HepG2 (cell line): Measurements from ENCODE around the gene OSBPL2. TPM values are rescaled to one million over a fixed set of nuclear protein-coding genes. Genes with fewer than 3 reads are reported as not detected.

Source experiments
- ATAC-seq: fragments of 200-7000 bp; cut with Tn5 transposase; 3 replicates; pipeline ENCODE4 v1.9.1; 2020; ENCODE audit warnings: mild to moderate bottlenecking, moderate library complexity
- BruUV-seq: library from RNA; stranded (reverse); fragments of 400-500 nt; replicated peaks from 2 replicates; lab custom pipeline; 2021; lab: Mats Ljungman, UMichigan
- CTCF ChIA-PET: fragments of 300-600 bp; formaldehyde crosslinking; extraction: SDS; loops from one replicate; lab custom pipeline; 2021; ENCODE audit warnings: low total read pairs, inconsistent platforms, low intra/inter-chr PET ratio; lab: Yijun Ruan, JAX
- POLR2A ChIA-PET: fragments of 350-600 bp; sonication (Branson Sonifier 250); formaldehyde crosslinking; loops from one replicate; lab custom pipeline; 2020; ENCODE audit warnings: antibody characterized with exemption, inconsistent platforms; lab: Yijun Ruan, JAX
- DNase-seq: peaks from one replicate; pipeline ENCODE4 v3.0.0-alpha.2; 2015; ENCODE audit warnings: low spot score
- FAIRE-seq: peaks from 3 replicates; lab custom pipeline; 2011; peaks lifted over from hg19 to GRCh38; lab: Jason Lieb, UNC
- H2AFZ ChIP-seq: one replicate; pipeline ENCODE4 v1.6.1; 2011; ENCODE audit warnings: low read length, inconsistent platforms
- H3K27ac ChIP-seq: fragments of 300-600 bp; 3 replicates; pipeline ENCODE4 v1.8.0; 2011; ENCODE audit warnings: mixed run types, mild to moderate bottlenecking, mixed read lengths, low read length, inconsistent platforms; ENCODE audit not compliant: insufficient read depth; ENCODE audit errors: extremely low read length
- H3K27me3 ChIP-seq, 2 experiments: fragments of 200-600 bp in 1 of 2; 2 replicates in 1 of 2; 3 replicates in 1 of 2; pipeline versions ENCODE4 v1.6.0 to v1.8.0; 2011; ENCODE audit warnings: low read length in 2 of 2, mild to moderate bottlenecking in 2 of 2, moderate library complexity in 2 of 2, inconsistent platforms in 1 of 2; ENCODE audit not compliant: insufficient read depth in 2 of 2, control insufficient read depth in 1 of 2
- H3K36me3 ChIP-seq, 2 experiments: fragments of 200-600 bp in 1 of 2; replicated peaks in 1 of 2; 2 replicates in 1 of 2; 3 replicates in 1 of 2; pipeline versions ENCODE4 v1.5.1 to v1.8.0; 2011; ENCODE audit warnings: low read length in 2 of 2, inconsistent platforms in 1 of 2; ENCODE audit not compliant: insufficient read depth in 2 of 2, control insufficient read depth in 1 of 2
- H3K4me1 ChIP-seq: 2 replicates; pipeline ENCODE4 v1.5.1; 2012; ENCODE audit warnings: low read length, inconsistent platforms; ENCODE audit not compliant: insufficient read depth
- H3K4me2 ChIP-seq: 2 replicates; pipeline ENCODE4 v1.6.0; 2011; ENCODE audit warnings: low read depth, low read length, inconsistent platforms
- H3K4me3 ChIP-seq, 3 experiments: fragments of 200-600 bp in 1 of 3; sonication (generic), shearing (Covaris generic) in 1 of 3; replicated peaks in 1 of 3; 2 replicates each; pipeline ENCODE4 v1.5.1; 2011 to 2016; ENCODE audit warnings: low read length in 3 of 3, inconsistent platforms in 2 of 3, low read depth in 2 of 3, mild to moderate bottlenecking in 2 of 3, control low read depth in 1 of 3, mixed read lengths in 1 of 3; ENCODE audit not compliant: insufficient read depth in 1 of 3
- H3K79me2 ChIP-seq: one replicate; pipeline ENCODE4 v1.6.1; 2011; ENCODE audit warnings: low read length, inconsistent platforms; ENCODE audit not compliant: insufficient read depth
- H3K9ac ChIP-seq: 2 replicates; pipeline ENCODE4 v1.6.0; 2011; ENCODE audit warnings: mild to moderate bottlenecking, low read depth, low read length, inconsistent platforms; ENCODE audit not compliant: insufficient read depth
- H3K9me3 ChIP-seq: 2 replicates; pipeline ENCODE4 v1.5.1; 2012; ENCODE audit warnings: mild to moderate bottlenecking, low read length
- H4K20me1 ChIP-seq: 2 replicates; pipeline ENCODE4 v1.6.0; 2011; ENCODE audit warnings: inconsistent platforms, mild to moderate bottlenecking, low read length, moderate library complexity; ENCODE audit not compliant: insufficient read depth
- ETV6 ChIP-seq: sonication (generic); formaldehyde crosslinking; conservative IDR thresholded peaks from 2 replicates; pipeline ENCODE4 v1.4.0; 2020; ENCODE audit warnings: missing genetic modification reagents
- FOXK1 ChIP-seq: sonication (generic); formaldehyde crosslinking; IDR thresholded peaks from 2 replicates; pipeline ENCODE4 v1.4.0; 2020; ENCODE audit warnings: low read depth, missing genetic modification reagents, borderline replicate concordance
- HOXA5 ChIP-seq: sonication (generic); formaldehyde crosslinking; IDR thresholded peaks from 2 replicates; pipeline ENCODE4 v1.4.0; 2020; ENCODE audit warnings: missing genetic modification reagents
- RAD51 ChIP-seq: fragments of 450-650 bp; IDR thresholded peaks from 2 replicates; pipeline ENCODE4 v1.6.1; 2016; ENCODE audit warnings: borderline replicate concordance
- SOX13 ChIP-seq, 3 experiments: fragments of 450-650 bp in 1 of 3; sonication (generic) in 1 of 3; formaldehyde crosslinking in 1 of 3; IDR thresholded peaks in 2 of 3; conservative IDR thresholded peaks in 1 of 3; 2 replicates each; pipeline versions ENCODE4 v1.5.0 to v1.6.1; 2016 to 2020; ENCODE audit warnings: antibody characterized with exemption in 1 of 3, mild to moderate bottlenecking in 1 of 3, missing compliant biosample characterization in 1 of 3, missing genetic modification reagents in 1 of 3, moderate library complexity in 1 of 3
- TCF7L2 ChIP-seq: IDR thresholded peaks from 2 replicates; pipeline ENCODE4 v1.6.1; 2011; ENCODE audit warnings: mild to moderate bottlenecking, low read depth, low read length, moderate library complexity
- ZNF441 ChIP-seq: sonication (generic); formaldehyde crosslinking; IDR thresholded peaks from 2 replicates; pipeline ENCODE4 v1.7.0; 2021; ENCODE audit warnings: missing genetic modification reagents, borderline replicate concordance
- ZNF547 ChIP-seq: sonication (generic); formaldehyde crosslinking; IDR thresholded peaks from 2 replicates; pipeline ENCODE4 v1.5.1; 2020; ENCODE audit warnings: mild to moderate bottlenecking, missing genetic modification reagents
- ZNF556 ChIP-seq: sonication (generic); formaldehyde crosslinking; IDR thresholded peaks from 2 replicates; pipeline ENCODE4 v1.4.0; 2020; ENCODE audit warnings: mild to moderate bottlenecking, missing genetic modification reagents, borderline replicate concordance
- WGBS: methylation state at CpG from one replicate; pipeline ENCODE4 v1.1.6; 2017; ENCODE audit warnings: low lambda C conversion rate; 5-methylcytosine and 5-hydroxymethylcytosine counted together
- in situ Hi-C: cut with HindIII; loops from 2 replicates; pipeline ENCODE4 v1.10.0; 2017; ENCODE audit warnings: low pct_unique_long_range_greater_than_20kb; ENCODE audit not compliant: extremely low pct_ligation_motif_present
- intact Hi-C: fragments of 100-400 bp; cut with micrococcal nuclease; formaldehyde crosslinking; loops from one replicate; pipeline ENCODE4 v1.10.0; 2022; ENCODE audit not compliant: unreplicated experiment
- polyA plus RNA-seq, 8 experiments: library from polyadenylated mRNA; depleted of rRNA in 3 of 8; stranded (reverse) in 7 of 8; unstranded in 1 of 8; fragments of >200 nt; fragmentation: Illumina TruSeq in 4 of 8; extraction: Trizol in 4 of 8; gene quantifications; 2 replicates each; pipeline versions ENCODE4 v1.2.1 to v1.2.3, GENCODE V29; 2011 to 2016; ENCODE audit warnings: low read depth in 4 of 8, missing spikeins in 1 of 8, mixed read lengths in 1 of 8; ENCODE audit not compliant: insufficient read depth in 1 of 8
- total RNA-seq, 5 experiments: library from RNA; depleted of rRNA; stranded (reverse); fragments of >200 nt; fragmentation: Illumina TruSeq; extraction: Trizol; gene quantifications; 2 replicates each; pipeline ENCODE4 v1.2.3, GENCODE V29; 2016; ENCODE audit warnings: low read depth in 1 of 5
- TF ChIP-seq, protein P1 (sequence below): sonication (generic); formaldehyde crosslinking; IDR thresholded peaks from 2 replicates; pipeline ENCODE4 v1.8.0; 2023; ENCODE audit warnings: mild to moderate bottlenecking, missing genetic modification reagents
- TF ChIP-seq, protein P2 (sequence below): sonication (generic); formaldehyde crosslinking; IDR thresholded peaks from 2 replicates; pipeline ENCODE4 v1.5.1; 2020; ENCODE audit warnings: missing genetic modification reagents, mild to moderate bottlenecking, borderline replicate concordance
- TF ChIP-seq, protein P3 (sequence below): sonication (generic); formaldehyde crosslinking; conservative IDR thresholded peaks from 2 replicates; pipeline ENCODE4 v1.4.0; 2020; ENCODE audit warnings: missing genetic modification reagents
- TF ChIP-seq, protein P4 (sequence below), 2 experiments: fragments of 450-650 bp in 1 of 2; sonication (generic) in 1 of 2; formaldehyde crosslinking; IDR thresholded peaks; 2 replicates each; pipeline versions ENCODE4 v1.5.0 to v1.8.0; 2020 to 2022; ENCODE audit warnings: mild to moderate bottlenecking in 1 of 2, missing genetic modification reagents in 1 of 2

The OSBPL2 gene
- total and polyA plus RNA-seq, 2 of the 13 experiments (the other 11 are each of a cell fraction or from before 2014, with no cell fraction given), result 18.5 to 37.4 TPM

DNA sequence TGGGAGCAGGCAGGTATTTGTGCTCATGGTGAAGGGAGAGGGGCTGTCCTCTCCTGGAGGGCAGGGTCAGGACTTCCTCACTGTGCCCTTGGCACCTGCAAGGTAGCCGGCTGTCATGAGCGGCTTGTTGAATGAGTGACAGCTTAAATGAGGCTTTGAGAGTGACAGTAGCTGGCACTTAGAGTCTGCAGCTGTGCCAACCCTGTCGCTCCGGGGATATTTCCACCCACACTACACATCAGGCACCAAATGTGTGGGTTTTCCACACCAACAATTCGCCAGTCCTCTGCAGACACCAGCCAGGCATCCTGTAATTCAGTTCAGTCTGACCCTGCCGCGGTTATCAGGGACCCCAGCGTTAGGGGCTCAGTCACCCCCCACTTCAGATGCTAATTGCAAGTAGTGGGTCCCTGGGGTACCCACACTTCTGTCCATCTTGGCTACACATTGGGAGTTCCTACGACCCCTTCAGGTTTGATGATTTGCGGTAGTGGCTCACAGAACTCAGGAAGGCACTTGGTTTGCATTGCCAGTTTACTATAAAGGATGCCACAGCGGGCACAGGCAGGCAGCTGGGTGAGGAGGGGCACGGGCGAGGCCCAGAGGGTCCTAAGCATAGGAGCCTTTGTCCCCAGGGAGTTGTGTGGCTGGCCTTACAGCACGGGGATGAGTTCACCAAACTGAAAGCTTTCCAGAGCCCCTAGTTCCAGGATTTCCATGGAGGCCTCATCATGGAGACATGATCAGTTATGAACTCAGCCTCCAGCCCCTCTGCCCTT lies 46.4 kb upstream of the OSBPL2 start:
- ChIA-PET CTCF (no interaction called here), POLR2A (no interaction called here)
- FAIRE-seq, result no peak
- Histone ChIP-seq H3K36me3 (peaks cover 24 to 41% of the 10 kb centered on the region in 2 experiments), H3K9ac (no peak overlapping the region), H2AFZ (no peak overlapping the region), H3K9me3 (no peaks in the 10 kb centered on the region), H3K27me3 (no peaks in the 10 kb centered on the region), H3K4me2 (no peak overlapping the region), H3K4me1 (peaks cover 8% of the 10 kb centered on the region), H4K20me1 (no peaks in the 10 kb centered on the region), H3K4me3 (no peak overlapping the region), H3K79me2 (peaks cover 33% of the 10 kb centered on the region), H3K27ac (no peak overlapping the region)
- no TSS peak for BruUV-seq
- 94% methylated on average over 13 of the region's 14 CpGs for WGBS
- DNase-seq, result no peak
- in situ Hi-C loops (no loop called here), intact Hi-C loops (no loop called here)
- ATAC-seq, result peak; percentile 36; the same call in 2 of the 3 replicates
- TF ChIP-seq TCF7L2, result no peak
- no peak for TF ChIP-seq RAD51
- TF ChIP-seq, protein P1, sequence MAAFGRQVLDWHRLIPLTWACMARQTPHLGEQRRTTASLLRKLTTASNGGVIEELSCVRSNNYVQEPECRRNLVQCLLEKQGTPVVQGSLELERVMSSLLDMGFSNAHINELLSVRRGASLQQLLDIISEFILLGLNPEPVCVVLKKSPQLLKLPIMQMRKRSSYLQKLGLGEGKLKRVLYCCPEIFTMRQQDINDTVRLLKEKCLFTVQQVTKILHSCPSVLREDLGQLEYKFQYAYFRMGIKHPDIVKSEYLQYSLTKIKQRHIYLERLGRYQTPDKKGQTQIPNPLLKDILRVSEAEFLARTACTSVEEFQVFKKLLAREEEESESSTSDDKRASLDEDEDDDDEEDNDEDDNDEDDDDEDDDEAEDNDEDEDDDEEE (CRISPR knock-in tag), result no peak
- TF ChIP-seq, protein P2, sequence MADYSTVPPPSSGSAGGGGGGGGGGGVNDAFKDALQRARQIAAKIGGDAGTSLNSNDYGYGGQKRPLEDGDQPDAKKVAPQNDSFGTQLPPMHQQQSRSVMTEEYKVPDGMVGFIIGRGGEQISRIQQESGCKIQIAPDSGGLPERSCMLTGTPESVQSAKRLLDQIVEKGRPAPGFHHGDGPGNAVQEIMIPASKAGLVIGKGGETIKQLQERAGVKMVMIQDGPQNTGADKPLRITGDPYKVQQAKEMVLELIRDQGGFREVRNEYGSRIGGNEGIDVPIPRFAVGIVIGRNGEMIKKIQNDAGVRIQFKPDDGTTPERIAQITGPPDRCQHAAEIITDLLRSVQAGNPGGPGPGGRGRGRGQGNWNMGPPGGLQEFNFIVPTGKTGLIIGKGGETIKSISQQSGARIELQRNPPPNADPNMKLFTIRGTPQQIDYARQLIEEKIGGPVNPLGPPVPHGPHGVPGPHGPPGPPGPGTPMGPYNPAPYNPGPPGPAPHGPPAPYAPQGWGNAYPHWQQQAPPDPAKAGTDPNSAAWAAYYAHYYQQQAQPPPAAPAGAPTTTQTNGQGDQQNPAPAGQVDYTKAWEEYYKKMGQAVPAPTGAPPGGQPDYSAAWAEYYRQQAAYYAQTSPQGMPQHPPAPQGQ (CRISPR knock-in tag), result no peak
- TF ChIP-seq HOXA5 (CRISPR knock-in tag), result no peak
- no peak for TF ChIP-seq ZNF556 (CRISPR knock-in tag)
- TF ChIP-seq, protein P3, sequence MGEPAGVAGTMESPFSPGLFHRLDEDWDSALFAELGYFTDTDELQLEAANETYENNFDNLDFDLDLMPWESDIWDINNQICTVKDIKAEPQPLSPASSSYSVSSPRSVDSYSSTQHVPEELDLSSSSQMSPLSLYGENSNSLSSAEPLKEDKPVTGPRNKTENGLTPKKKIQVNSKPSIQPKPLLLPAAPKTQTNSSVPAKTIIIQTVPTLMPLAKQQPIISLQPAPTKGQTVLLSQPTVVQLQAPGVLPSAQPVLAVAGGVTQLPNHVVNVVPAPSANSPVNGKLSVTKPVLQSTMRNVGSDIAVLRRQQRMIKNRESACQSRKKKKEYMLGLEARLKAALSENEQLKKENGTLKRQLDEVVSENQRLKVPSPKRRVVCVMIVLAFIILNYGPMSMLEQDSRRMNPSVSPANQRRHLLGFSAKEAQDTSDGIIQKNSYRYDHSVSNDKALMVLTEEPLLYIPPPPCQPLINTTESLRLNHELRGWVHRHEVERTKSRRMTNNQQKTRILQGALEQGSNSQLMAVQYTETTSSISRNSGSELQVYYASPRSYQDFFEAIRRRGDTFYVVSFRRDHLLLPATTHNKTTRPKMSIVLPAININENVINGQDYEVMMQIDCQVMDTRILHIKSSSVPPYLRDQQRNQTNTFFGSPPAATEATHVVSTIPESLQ (CRISPR knock-in tag), result no peak
- TF ChIP-seq, protein P4, sequence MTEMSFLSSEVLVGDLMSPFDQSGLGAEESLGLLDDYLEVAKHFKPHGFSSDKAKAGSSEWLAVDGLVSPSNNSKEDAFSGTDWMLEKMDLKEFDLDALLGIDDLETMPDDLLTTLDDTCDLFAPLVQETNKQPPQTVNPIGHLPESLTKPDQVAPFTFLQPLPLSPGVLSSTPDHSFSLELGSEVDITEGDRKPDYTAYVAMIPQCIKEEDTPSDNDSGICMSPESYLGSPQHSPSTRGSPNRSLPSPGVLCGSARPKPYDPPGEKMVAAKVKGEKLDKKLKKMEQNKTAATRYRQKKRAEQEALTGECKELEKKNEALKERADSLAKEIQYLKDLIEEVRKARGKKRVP (CRISPR knock-in tag; IDR thresholded peaks at IDR 0.05), result no peak
- TF ChIP-seq SOX13 (IDR thresholded peaks at IDR 0.05), result no peak
- no peak for TF ChIP-seq SOX13 (CRISPR knock-in tag; conservative IDR thresholded peaks at IDR 0.05 in 1 of 2, IDR thresholded peaks at IDR 0.05 in 1 of 2)
- no peak for TF ChIP-seq ZNF547 (CRISPR knock-in tag)
- TF ChIP-seq ETV6, result no peak
- TF ChIP-seq ZNF441 (CRISPR knock-in tag), result no peak
- TF ChIP-seq FOXK1 (CRISPR knock-in tag), result no peak
